ENCODE results near the gene EIF3K. TPM values are rescaled to one million over a fixed set of nuclear protein-coding genes. Genes with fewer than 3 reads are reported as not detected.
"Not testable (repeated sequence)": the region's sequence is repeated elsewhere in the genome, so short reads cannot be mapped to it uniquely, and the experiment has no call there.

EIF3K gene
- total RNA-seq, 4 donors from 2014 or later, result 314 to 442 (median 369) TPM

DNA sequence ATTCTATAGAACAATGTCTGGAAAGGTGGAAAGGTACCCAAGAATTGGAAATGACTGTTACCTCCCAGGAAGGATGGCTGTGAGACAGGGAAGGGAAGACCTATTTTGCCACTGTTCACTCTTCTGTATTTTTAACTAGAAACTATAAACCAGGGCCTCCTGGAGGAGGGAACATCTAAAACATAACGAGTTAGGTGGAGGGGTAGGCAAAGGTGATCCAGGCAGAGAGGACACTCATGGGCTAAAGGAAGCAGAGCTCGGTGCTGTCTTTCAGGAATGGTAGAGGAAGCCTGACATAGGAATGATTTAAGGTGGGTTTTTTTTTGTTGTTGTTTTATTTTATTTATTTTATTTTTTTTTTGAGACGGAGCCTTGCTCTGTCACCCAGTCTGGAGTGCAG lies 5.8 kb downstream of the EIF3K start:
- Histone ChIP-seq H3K9me3 (no peaks in the 10 kb centered on the region), H3K36me3 (peaks cover 0 to 94% (median 6%) of the 10 kb centered on the region in 3 donors), H3K4me1 (peaks cover 0 to 5% (median 4%) of the 10 kb centered on the region in 4 donors), H3K27me3 (no peaks in the 10 kb centered on the region), H3K27ac (no peak overlapping the region), H3K4me3 (no peak overlapping the region)
- TF ChIP-seq POLR2A (IDR thresholded peaks at IDR 0.05), result no peak
- TF ChIP-seq, protein P1, sequence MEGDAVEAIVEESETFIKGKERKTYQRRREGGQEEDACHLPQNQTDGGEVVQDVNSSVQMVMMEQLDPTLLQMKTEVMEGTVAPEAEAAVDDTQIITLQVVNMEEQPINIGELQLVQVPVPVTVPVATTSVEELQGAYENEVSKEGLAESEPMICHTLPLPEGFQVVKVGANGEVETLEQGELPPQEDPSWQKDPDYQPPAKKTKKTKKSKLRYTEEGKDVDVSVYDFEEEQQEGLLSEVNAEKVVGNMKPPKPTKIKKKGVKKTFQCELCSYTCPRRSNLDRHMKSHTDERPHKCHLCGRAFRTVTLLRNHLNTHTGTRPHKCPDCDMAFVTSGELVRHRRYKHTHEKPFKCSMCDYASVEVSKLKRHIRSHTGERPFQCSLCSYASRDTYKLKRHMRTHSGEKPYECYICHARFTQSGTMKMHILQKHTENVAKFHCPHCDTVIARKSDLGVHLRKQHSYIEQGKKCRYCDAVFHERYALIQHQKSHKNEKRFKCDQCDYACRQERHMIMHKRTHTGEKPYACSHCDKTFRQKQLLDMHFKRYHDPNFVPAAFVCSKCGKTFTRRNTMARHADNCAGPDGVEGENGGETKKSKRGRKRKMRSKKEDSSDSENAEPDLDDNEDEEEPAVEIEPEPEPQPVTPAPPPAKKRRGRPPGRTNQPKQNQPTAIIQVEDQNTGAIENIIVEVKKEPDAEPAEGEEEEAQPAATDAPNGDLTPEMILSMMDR (IDR thresholded peaks at IDR 0.05), result no peak
- no peak for DNase-seq

GRCh38 chr19:38626401-38626800 lies 7.4 kb downstream of the EIF3K start:
- Histone ChIP-seq H3K4me1 (no peaks in the 10 kb centered on the region), H3K36me3 (peaks cover 0 to 94% (median 2%) of the 10 kb centered on the region in 3 donors), H3K4me3 (no peak overlapping the region), H3K9me3 (no peaks in the 10 kb centered on the region), H3K27me3 (no peaks in the 10 kb centered on the region), H3K27ac (no peak overlapping the region)
- no peak for DNase-seq
- TF ChIP-seq POLR2A (IDR thresholded peaks at IDR 0.05), result no peak
- TF ChIP-seq, protein P1 (IDR thresholded peaks at IDR 0.05), result no peak

GRCh38 chr19:38629568-38629967 lies 10.6 kb downstream of the EIF3K start:
- Histone ChIP-seq H3K27me3 (no peaks in the 10 kb centered on the region), H3K36me3 (peaks cover 0 to 84% (median 0%) of the 10 kb centered on the region in 3 donors), H3K4me1 (no peaks in the 10 kb centered on the region), H3K27ac (no peak overlapping the region), H3K4me3 (no peak overlapping the region), H3K9me3 (no peaks in the 10 kb centered on the region)
- TF ChIP-seq, protein P1 (IDR thresholded peaks at IDR 0.05), result no peak
- TF ChIP-seq POLR2A (IDR thresholded peaks at IDR 0.05), result no peak
- no peak for DNase-seq

GRCh38 chr19:38631301-38631700 lies 12.3 kb downstream of the EIF3K start:
- not testable (repeated sequence) for H3K9me3 ChIP-seq, H3K4me3 ChIP-seq, H3K27ac ChIP-seq, DNase-seq, H3K27me3 ChIP-seq
- peaks cover 0 to 81% (median 0%) of the 10 kb centered on the region in 3 donors for H3K36me3 ChIP-seq
- peaks cover 0 to 16% (median 3%) of the 10 kb centered on the region in 4 donors for H3K4me1 ChIP-seq

- not testable (repeated sequence) for H3K4me3 ChIP-seq, DNase-seq, H3K27me3 ChIP-seq, H3K27ac ChIP-seq, H3K9me3 ChIP-seq
- peaks cover 0 to 21% (median 4%) of the 10 kb centered on the region in 4 donors for H3K4me1 ChIP-seq
- peaks cover 0 to 74% (median 0%) of the 10 kb centered on the region in 3 donors for H3K36me3 ChIP-seq
These were observed 13.0 kb downstream of the EIF3K start for GRCh38 chr19:38631811-38632475.

GRCh38 chr19:38632476-38633213 lies 13.7 kb downstream of the EIF3K start:
- TF ChIP-seq, protein P1 (IDR thresholded peaks at IDR 0.05), result no peak
- TF ChIP-seq POLR2A (IDR thresholded peaks at IDR 0.05), result no peak
- Histone ChIP-seq H3K9me3 (no peaks in the 10 kb centered on the region), H3K27me3 (no peaks in the 10 kb centered on the region), H3K4me1 (peaks cover 0 to 21% (median 4%) of the 10 kb centered on the region in 4 donors), H3K27ac (no peak overlapping the region), H3K4me3 (no peak overlapping the region), H3K36me3 (peaks cover 0 to 67% (median 0%) of the 10 kb centered on the region in 3 donors)
- no peak for DNase-seq
